ENCODE measurements around the gene RGS6.

The RGS6 gene

DNA sequence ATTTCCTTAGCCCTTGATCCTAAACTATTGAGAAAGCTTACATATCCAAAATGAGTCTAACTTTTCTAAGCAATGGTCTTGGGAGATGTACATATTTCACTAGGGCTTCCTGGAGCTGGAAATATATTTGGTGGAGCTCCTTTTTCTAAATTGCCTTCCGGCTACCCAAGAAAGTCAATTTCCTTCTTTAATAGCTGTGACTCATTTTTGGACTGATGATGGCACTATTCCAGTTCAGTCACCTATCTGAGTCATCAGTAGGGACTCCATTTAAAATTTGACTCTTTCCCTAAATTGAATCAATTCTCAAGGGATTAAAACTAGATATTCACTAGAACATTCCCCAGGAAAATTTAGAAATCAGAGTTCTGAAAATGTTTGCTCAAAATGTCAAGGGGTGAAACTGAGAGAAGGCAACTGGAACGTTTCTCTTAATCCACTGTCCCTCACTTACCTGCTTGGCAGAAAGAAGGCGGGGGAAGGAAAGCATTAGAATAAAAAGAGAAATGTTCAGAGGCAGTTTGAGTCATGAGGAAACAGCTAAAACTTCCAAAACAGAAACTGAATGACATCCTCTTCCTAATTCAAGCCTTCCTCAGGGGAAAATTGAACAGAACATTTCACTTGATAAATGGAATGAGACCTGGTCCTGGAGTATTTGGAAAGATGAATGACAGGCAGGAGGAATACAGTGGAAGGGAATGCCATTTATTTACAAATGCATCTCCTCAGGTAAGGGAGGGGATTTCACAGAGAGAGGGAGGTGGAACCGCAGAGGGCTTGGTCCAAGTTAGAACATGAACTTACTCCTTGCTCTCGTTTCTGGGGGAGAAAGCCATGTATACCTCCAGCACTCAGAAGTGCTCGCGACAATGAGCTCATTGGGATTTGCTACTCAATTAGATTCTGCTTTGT, 91.2 kb downstream of the RGS6 start:
- no peak for DNase-seq

DNA sequence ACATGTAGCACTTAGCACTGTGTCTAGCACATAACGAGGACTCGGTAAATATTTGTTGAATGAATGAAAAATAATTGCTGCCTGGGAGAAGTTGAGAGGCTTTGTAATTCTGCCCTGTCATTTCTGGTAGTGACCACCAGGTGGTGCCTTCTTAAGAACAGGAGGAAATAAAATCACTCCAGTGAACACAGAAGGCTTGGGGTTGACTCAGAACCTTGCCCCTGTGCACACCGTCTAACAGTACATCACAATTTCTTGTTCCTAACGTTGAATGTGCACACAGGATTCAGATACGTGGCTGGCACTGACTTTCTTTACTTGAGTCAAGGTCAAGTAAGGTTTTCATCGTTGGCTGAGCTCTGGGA, 91.8 kb downstream of the RGS6 start:
- no peak for DNase-seq

DNA sequence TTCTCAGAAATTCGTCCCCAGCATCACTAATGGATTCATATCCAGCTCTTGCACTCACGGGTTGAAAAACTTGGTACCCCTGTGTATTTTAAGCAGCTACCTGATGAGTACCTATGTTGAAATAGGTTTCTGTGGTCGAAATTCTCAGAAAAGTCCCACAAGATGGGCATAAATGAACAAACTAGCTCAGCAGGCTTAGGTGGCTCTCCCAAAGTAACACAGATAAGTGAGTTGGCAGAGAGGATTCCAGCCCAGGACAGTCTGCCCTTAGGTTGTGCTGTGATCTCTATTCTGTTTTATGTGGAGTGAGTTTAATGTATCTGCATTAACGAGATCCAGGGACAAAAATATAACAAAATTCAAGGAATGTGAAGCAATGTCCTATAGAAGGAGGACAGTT, 92.3 kb downstream of the RGS6 start:
- DNase-seq, result no peak

DNA sequence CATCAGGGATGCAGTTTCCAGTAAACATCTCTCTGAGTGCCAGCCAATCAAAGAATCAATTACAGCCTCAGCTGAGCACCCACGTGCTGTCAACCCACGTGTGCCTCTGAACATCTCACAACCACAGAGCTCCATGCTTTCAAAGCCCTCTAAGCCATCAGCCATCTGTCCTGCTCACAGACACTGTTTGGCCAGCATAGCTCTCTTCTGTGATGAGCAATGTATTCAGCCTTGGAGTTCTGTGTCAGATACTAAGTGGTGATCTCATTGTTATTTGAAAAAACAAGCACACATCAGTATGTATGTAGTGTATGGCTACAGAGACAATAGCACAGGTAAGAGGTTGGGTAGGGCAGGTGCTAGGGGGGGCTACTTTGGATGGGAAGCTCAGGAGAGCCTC, 94.3 kb downstream of the RGS6 start:
- DNase-seq, result no peak

DNA sequence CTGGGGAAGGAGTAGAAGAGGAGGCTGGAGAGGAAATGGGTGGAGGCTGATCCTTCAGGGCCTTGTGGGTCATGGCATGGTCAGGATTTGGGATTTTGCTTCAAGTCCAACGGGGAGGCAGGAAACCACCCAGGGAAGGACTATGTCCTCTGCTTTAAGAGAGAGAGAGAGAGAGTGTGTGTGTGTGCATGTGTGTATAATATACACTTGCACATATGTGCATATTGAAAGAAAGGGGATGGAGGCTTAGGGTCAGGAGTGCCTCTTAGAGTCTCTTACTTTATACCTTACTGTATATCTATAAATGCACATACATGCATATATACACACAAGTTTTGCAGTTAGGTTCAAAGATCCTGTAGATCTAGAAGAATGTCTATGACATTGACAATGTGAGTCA, 94.8 kb downstream of the RGS6 start:
- no peak for DNase-seq

DNA sequence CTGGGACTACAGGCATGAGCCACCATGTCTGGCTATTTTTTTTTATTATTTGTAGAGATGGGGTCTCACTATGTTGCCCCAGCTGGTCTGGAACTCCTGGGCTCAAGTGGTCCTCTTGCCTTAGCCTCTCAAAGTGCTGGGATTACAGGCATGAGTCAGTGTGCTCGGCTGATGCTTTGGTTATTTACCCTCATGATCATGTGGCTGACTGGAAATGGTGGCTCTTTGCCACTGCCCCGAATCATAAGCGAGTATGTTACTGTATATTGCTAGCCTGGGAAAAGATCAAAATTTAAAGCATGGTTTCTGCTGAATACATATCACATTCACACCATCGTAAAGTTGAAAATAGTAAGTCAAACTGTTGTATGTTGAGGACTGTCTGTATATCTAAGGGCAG, 101.1 kb downstream of the RGS6 start:
- DNase-seq, result no peak

DNA sequence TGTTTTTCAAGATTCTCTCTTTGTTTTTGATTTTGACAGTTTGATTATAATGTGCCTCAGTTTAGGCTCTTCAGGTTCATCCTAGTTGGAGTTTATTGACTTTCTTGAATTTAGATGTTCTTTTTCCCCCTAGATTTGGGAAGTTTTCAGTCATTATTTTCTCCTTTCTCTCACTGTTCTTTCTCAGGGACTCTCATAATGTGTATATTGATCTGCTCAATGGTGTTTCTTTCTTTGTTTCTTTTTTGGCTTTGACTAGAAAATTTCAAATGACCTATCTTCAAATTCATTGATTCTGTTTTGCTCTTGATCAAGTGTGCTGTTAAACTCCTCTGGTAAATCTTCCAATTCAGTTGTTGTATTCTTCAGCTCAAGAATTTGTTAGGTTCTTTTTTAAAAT, 108.3 kb downstream of the RGS6 start:
- no peak for DNase-seq

DNA sequence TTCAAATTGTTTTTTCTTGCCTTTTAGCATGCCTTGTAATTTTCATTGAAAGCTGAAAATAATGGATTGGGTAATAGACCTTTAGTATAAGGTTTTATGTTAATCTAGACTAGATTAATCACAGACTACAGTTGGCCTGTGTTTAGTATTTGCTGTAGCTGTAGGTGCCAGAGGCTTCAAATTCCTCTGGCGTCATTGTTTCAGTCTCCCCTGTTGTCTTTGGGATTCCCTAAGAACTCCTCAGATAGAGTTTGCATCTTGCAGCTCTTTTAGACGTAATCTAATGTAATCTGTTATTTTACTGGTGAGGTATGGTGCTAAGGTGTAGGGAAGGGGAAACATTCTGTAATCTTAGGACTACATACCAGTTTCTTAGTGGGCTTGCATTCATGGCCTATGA, 113.0 kb downstream of the RGS6 start:
- DNase-seq, result no peak

DNA sequence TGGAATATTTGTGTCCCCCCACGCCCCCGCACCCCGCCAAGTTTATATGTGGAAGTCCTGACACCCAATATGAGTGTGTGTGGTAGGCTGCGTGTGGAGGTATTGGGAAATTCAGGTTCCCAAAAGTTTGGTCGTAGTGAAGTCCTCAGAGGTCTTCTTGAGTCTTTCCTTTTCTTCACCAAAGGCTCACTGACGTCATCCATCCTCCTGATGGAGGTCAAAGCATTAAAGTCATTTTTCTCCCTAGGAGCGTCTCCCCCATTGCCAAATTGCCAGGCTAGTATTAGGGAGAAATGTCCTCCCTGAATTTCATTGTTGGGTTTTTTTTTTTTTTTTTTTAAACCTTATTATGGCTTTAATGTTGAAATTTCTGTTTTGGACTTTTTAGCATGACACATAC, 113.7 kb downstream of the RGS6 start:
- DNase-seq, result no peak

DNA sequence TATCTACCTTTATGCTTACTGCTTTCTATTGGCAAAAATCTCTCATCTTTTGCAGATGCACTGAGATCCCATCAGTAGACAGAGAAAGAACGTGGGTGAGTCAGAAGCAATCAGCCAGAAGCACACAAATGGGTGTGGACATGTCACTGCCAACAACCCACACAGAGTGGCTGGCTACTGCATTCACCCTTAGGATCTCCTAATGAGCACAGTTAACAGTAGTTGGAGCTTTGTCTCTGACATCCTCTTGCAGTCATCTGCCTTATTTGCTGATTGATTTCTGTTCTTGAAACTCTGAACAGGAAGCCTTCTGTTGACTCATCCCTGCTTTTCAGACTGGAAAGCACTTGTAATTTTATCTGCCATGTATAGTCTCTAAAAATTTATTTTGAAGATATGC, 117.2 kb downstream of the RGS6 start:
- no peak for DNase-seq

DNA sequence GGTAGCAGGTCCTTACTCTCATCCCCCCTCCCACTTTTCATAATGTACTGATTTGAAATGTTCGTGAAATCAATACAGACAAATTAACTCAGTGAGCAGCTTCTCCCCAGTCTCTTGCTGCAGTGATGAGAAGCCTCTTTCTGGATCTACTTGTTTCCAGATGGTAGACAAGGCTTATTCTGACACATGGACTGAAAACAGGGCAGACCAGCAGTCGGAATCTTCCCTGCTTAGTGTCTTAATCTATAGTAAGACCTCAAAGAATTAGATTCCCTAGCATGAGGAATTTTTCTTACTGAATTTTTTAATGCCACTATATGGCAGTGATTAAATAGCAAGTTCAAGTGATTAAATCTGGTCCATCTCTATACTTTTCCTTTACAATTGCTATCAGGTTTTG, 120.1 kb downstream of the RGS6 start:
- no peak for DNase-seq

DNA sequence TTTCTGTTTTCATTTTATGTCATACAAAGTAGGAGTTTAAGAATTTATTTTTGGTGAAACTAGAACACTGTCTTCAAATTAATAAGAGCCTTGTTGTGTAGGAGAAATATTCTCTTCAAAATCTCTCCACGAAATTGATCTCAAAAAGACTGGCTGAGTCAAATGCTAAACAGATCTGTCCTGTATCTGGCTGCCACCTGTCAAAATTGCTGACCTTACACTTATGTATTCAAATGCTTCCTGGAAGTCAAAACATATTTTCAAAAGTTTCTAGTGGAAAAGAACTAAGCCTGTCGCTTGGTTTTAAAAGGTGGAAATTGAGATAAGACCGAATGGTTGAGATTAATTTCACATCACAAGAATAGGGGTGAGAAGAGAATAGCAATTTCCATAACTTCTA, 121.4 kb downstream of the RGS6 start:
- DNase-seq, result no peak

DNA sequence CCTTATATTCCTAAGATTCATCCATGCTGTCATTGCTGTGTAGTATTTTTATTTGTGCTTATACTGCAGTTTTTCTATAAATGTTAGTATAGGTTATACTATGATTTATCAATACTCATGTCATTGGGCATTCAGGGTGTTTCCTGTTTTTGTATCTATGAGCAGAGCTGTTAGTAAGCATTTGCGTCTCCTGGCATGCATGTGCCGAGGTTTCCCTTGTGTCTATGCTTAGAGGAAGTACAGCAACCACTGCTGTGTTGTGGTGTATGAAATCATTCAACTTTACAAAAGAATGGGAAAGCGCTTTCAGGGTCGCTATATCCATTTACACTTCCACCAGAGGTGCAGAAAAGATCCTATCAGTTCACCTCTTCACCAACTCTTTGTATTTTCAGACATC, 122.7 kb downstream of the RGS6 start:
- DNase-seq, result no peak

DNA sequence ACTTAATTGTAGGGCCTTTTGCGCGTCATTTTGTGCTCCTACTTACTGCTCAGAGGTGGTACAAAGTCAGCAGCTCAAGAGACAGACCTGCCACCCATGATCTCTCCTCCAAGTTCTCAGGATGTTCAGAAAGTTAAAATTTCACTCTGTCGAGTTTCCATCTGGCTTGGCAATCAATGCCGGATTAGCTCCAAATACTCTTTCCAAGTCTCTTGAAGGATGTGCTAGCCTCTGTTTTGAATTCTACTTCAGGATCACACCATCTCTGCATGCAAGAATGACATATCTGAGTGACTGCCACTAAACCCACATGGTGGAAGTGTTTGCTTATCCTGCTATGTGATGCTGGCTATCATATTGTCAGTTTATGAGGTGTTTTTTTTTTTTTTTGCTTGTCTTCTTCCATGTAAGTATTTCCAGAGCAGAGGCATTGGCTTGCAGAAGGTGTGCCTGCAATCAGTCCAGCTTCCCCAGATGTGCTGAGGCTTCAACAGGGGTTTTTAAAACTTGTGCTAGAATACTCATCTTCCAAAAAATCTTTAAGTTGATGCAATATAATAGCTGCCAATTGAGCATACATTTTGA, 125.6 kb downstream of the RGS6 start:
- DNase-seq, result no peak

DNA sequence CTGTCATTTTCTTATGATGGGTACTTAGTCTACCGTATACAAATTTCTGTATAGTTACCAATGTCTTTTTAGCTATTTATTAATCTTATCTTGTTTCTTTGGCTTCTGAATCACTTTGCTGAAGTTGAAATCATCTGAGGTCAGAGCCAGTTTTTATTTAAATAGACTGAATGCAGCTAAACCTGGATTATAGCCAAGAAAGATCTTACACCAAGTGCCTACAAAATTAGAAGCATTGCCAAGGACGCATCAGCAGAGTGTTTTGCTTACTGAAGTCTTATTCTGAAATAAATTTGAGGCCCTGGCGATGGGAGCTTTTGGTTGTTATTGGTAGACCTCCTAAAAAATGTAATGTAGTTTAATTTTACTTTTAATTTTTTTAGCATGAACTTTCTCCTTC, 128.2 kb downstream of the RGS6 start:
- no peak for DNase-seq

DNA sequence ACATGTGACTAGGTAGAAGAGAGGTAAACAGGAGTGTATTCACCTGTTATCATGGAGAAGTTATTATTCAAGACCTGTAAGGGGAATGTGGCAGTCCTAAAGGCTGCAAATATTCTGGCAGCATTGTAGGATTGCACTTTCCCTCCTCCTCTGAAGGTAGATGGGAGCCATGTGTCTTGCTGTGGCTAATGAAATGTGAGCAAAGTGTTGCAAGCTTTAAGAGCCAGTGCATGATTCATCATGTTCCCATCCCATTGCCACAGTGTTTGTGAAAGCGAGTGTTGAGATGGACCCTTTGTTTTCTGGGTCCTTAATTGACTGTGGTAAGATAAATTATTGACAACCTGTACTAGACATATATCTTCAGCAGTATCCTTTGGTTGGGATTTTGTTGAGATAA, 128.7 kb downstream of the RGS6 start:
- DNase-seq, result no peak

DNA sequence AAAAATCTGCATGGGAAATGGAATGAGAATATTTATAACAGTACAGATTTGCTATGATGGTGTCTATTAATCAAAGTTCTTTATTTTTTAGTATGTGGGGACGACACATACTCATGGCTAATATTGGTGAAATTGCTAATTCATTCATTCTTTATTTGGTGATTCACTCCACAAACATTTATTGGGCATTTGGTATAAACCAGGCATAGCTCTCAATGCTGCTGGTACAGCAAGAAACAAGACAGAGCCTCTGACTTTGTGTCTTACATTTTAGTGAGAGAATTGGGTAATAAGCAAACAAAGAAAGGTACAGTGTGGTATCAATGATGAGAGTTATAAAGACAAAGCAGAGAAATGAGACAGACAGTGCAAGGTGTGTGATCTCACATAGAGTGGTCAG, 129.5 kb downstream of the RGS6 start:
- DNase-seq, result no peak

DNA sequence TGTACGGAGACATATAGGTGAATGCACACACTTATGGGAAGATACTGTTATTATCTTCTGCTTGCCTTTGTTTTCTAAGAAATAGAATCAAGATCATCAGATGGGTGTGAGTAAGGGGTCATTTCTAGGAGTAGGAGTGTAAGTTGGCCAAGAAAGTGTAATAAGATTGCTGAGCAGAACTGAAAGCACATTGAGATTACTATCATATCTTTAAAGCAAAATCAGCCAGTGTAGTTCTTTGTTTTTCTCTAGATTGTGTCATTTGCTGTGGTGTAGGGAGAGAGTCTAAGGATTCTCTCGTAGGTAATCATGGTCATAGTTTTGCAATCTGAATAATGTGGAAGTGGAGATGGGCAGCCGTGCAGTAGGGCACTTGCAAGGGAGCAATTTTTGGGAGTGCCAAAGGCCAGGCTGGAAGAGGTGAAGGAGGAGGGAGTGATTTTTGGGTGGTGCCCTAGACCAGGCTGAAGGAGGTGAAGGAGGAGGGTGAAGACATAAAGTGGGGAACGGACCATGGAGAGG, 131.6 kb downstream of the RGS6 start:
- no peak for DNase-seq

DNA sequence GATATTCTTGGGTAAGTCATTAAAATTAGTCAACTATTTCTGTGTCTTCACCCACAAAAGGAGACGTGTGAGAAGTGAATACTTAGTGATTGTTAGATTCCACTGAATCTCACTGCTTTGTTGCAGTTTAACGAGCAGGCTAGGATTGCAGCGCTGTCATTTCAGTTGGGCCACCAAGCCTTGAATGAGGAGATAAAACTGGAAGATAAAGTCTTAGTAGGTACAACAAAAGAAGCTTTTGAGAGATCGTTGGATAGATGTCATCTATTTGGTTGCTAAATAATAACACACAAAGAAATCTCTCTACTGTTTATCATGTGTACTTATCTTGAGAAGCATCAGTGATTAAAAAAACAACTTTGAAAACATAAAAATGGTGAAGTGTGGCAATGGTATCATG, 132.3 kb downstream of the RGS6 start:
- no peak for DNase-seq

DNA sequence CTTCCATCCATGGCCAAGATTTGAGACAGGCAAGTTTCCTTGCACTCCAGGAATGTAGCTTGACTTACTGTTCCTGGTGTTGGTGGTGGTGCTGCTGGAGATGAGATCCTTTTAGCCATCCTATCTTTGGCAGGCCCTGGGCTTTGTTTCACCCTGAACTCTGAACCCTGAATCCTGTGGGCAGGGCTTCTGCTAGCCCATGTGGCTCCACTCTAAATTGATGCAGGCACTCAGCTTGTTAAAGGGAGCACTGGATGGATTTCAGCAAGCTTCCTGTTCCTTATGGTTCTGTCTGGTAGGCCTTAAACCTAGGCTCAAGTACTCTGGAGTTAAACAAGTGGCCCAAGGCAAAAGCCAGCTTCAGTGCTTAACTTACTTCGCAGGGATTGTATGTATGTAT, 138.2 kb downstream of the RGS6 start:
- DNase-seq, result no peak

DNA sequence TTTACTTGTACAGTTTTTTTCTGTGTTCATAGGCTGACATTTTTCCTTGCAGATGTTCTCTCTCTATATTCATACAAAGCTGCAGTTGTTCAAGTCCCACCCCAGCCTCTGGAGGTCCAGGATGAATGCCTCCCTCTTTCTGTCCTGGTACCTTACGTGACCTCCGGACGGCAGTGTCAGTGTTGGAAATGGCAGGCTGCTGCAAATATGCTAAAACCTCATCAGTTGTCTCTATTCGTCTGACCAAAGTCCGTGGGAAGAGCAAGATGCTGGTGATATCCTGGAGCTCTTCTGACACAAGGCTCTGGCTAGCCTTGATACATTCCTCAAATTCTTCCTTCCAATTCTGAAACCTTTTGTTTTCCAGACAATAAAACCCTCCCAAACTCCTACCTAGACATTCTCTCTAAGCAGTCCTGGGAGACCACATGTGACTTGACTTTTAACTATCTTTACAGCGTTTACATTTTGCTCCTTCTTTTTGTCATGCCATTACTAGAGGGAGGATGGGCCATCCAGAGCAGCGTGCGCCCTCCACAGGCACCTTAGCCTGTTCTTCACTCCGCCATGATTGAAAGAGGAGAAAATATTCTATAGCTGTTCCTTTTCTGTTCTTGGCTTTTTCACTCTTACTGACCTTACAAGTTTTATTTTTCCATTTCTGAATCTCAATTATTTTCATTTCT, 143.6 kb downstream of the RGS6 start:
- DNase-seq, result no peak

DNA sequence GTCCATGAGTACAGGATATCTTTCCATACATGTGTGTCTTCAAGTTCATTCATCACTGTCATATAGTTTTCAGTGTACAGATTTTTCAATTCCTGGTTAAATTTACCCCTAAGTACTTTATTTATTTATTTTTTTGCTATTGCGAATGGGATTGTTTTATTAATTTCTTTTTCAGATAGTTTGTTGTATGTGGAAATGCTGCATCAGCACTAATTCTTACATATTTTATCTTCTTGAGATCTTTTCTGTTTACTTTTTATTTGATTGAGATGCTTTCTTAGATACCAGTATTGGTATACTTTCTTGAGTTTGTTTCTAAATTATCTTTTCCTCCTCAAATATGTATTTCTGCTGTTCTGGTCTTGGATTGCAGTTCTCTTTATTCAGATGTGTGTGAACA, 148.9 kb downstream of the RGS6 start:
- DNase-seq, result no peak

DNA sequence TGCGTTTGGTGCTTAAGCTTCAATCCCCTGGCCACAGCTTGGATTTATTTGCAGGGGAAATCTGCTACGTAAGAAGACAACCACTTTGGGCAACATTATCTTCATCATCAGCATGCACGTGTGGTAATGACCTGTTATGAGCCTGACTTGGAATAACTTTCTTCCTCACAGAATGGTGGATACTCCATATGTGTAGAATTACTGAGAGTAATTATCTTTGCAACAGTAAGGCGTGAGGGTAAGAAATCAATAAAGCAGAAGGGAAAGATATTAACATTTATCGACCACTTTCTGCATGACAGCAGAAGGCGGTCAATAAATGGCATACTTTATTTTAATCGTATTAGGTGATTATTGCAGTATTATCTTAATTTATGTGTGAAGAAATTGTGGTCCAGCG, 152.7 kb downstream of the RGS6 start:
- no peak for DNase-seq

DNA sequence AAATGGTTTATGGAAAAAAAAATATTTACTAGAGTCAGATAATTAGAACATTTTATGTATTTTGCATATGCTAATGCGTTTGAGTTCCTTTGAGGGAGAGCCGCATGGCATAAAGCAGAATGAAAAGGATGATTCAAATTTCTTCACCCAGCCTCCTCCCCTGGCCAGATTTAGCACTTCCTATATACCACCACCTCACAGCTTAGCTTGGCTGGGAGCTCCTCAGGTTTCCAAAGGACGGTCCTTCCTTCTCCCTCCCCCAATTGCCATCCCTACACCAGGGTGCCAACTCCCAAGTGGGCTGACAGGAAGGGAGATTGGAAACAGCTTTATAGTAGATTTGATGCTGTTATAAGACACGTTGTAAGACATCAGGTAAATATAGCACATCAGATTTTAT, 157.4 kb downstream of the RGS6 start:
- no peak for DNase-seq

All from cerebellar nuclear complex (tissue), 1 donor.